Measurements from ENCODE around the gene AP3S2. TPM values are rescaled to one million over a fixed set of nuclear protein-coding genes. Genes with fewer than 3 reads are reported as not detected.

The AP3S2 gene
- total RNA-seq, 1 experiment from 2014 or later, result 23.3 TPM

- peak; percentile 77 for ATAC-seq
- H3K4me3 ChIP-seq (replicated peaks in 1 of 2; ENCODE audit: low read depth in 1 of 2, low read length in 2 of 2), result no peak overlapping the region
- no peaks in the 10 kb centered on the region for H4K20me1 ChIP-seq (ENCODE audit: insufficient read depth)
- peaks cover 0 to 5% of the 10 kb centered on the region in 2 experiments; a peak in 1 of 4 replicates for H3K4me1 ChIP-seq (ENCODE audit: control insufficient read depth in 1 of 2, insufficient read depth in 2 of 2, low read length in 2 of 2)
- ChIA-PET POLR2A (interaction anchor here (0.6 to 0.7 kb wide), 2 partner anchors 28 to 127 kb away, joined by 3 to 4 read pairs; no protein-coding TSS in a partner anchor), RAD21 (ENCODE audit: low non-redundant PET in 1 of 2, low total read pairs in 2 of 2, uncharacterized antibody in 2 of 2, unreplicated experiment in 2 of 2) (interaction anchor here (0.7 to 2.1 kb wide), 5 partner anchors 127 to 148 kb away, joined by 3 to 11 read pairs (median 5); no protein-coding TSS in a partner anchor), CTCF (interaction anchor here (0.7 to 4.4 kb wide), 14 partner anchors 10 to 241 kb away, joined by 3 to 50 read pairs (median 4); no protein-coding TSS in a partner anchor)
- intact Hi-C loops (cut with micrococcal nuclease), result loop anchor here (1.0 kb wide), 1 partner anchor 128 kb away; no protein-coding TSS in a partner anchor
- no peaks in the 10 kb centered on the region for H3K9me3 ChIP-seq (ENCODE audit: control insufficient read depth in 1 of 2, insufficient read depth in 1 of 2, low read depth in 1 of 2, low read length in 2 of 2)
- DNase-seq (ENCODE audit: low read depth, low spot score), result peak; percentile 48
- no TSS peak for BruUV-seq (replicated peaks)
- H3K36me3 ChIP-seq (ENCODE audit: control insufficient read depth in 1 of 2, insufficient read depth in 2 of 2, low read length in 2 of 2), result peaks cover 18 to 19% of the 10 kb centered on the region in 2 experiments
- H3K4me2 ChIP-seq (ENCODE audit: low read length), result no peak overlapping the region
- H3K79me2 ChIP-seq (ENCODE audit: insufficient read depth, low read length), result peaks cover 46% of the 10 kb centered on the region
- no peaks in the 10 kb centered on the region for H3K9me2 ChIP-seq (ENCODE audit: insufficient read depth)
- no peak overlapping the region for H3K27ac ChIP-seq (ENCODE audit: low read depth, low read length)
- TF ChIP-seq RAD21 (IDR thresholded peaks at IDR 0.05; ENCODE audit: low read depth), result peak; percentile 82
- TF ChIP-seq CBX3 (IDR thresholded peaks at IDR 0.05; ENCODE audit: low read depth), result no peak
- TF ChIP-seq CEBPB (IDR thresholded peaks at IDR 0.05; ENCODE audit: low read depth), result no peak
- TF ChIP-seq POLR2A (IDR thresholded peaks at IDR 0.05; ENCODE audit: borderline replicate concordance, extremely low read depth, insufficient read depth, insufficient read length), result no peak
- TF ChIP-seq CTCF (IDR thresholded peaks at IDR 0.05 in 2 of 3, conservative IDR thresholded peaks at IDR 0.05 in 1 of 3; ENCODE audit: borderline replicate concordance in 1 of 3, insufficient read depth in 1 of 3, low read depth in 2 of 3, low read length in 2 of 3), result peak; percentile 57 to 73 (median 61)
- no peak overlapping the region for H3K9ac ChIP-seq (ENCODE audit: low read length)
- no peaks in the 10 kb centered on the region for H3K27me3 ChIP-seq (ENCODE audit: insufficient read depth, low read length)
- H2AFZ ChIP-seq (ENCODE audit: low read depth, low read length, poor library complexity, severe bottlenecking), result no peak overlapping the region
Observed at GRCh38 chr15:89888214-89888804, 5.5 kb downstream of the AP3S2 start.

- intact Hi-C loops (cut with micrococcal nuclease), result no loop called here
- BruUV-seq (replicated peaks), result no TSS peak
- Histone ChIP-seq H4K20me1 (ENCODE audit: insufficient read depth) (no peaks in the 10 kb centered on the region), H3K79me2 (ENCODE audit: insufficient read depth, low read length) (peaks cover 20% of the 10 kb centered on the region), H3K9ac (ENCODE audit: low read length) (no peak overlapping the region), H3K36me3 (ENCODE audit: control insufficient read depth in 1 of 2, insufficient read depth in 2 of 2, low read length in 2 of 2) (peaks cover 19 to 24% of the 10 kb centered on the region in 2 experiments), H3K27ac (ENCODE audit: low read depth, low read length) (no peak overlapping the region), H3K9me2 (ENCODE audit: insufficient read depth) (no peaks in the 10 kb centered on the region), H3K9me3 (ENCODE audit: control insufficient read depth in 1 of 2, insufficient read depth in 1 of 2, low read depth in 1 of 2, low read length in 2 of 2) (no peaks in the 10 kb centered on the region), H3K4me1 (ENCODE audit: control insufficient read depth in 1 of 2, insufficient read depth in 2 of 2, low read length in 2 of 2) (no peaks in the 10 kb centered on the region), H3K27me3 (ENCODE audit: insufficient read depth, low read length) (no peaks in the 10 kb centered on the region), H2AFZ (ENCODE audit: low read depth, low read length, poor library complexity, severe bottlenecking) (no peak overlapping the region), H3K4me3 (replicated peaks in 1 of 2; ENCODE audit: low read depth in 1 of 2, low read length in 2 of 2) (no peak overlapping the region), H3K4me2 (ENCODE audit: low read length) (no peak overlapping the region)
- ATAC-seq, result no peak
- ChIA-PET CTCF (interaction anchor here (0.9 to 3.0 kb wide), 2 partner anchors 11 to 124 kb away, joined by 3 to 15 read pairs; no protein-coding TSS in a partner anchor), POLR2A (no interaction called here), RAD21 (ENCODE audit: low non-redundant PET in 1 of 2, low total read pairs in 2 of 2, uncharacterized antibody in 2 of 2, unreplicated experiment in 2 of 2) (no interaction called here)
- DNase-seq (ENCODE audit: low read depth, low spot score), result no peak
- no peak for TF ChIP-seq ZNF274 (IDR thresholded peaks at IDR 0.05; ENCODE audit: low read depth, low read length)
- no peak for TF ChIP-seq MAX (IDR thresholded peaks at IDR 0.05)
- TF ChIP-seq ZBTB33 (IDR thresholded peaks at IDR 0.05; ENCODE audit: extremely low read depth, insufficient replicate concordance, low read length), result no peak
- no peak for TF ChIP-seq JUND (IDR thresholded peaks at IDR 0.05)
- TF ChIP-seq EZH2 (IDR thresholded peaks at IDR 0.05), result no peak
- TF ChIP-seq POLR2A (IDR thresholded peaks at IDR 0.05; ENCODE audit: borderline replicate concordance, extremely low read depth, insufficient read depth, insufficient read length), result no peak
- no peak for TF ChIP-seq POLR2AphosphoS5 (IDR thresholded peaks at IDR 0.05; ENCODE audit: low read depth, low read length)
- TF ChIP-seq ZFX (IDR thresholded peaks at IDR 0.05), result no peak
- no peak for TF ChIP-seq SP1 (IDR thresholded peaks at IDR 0.05; ENCODE audit: low read depth)
- TF ChIP-seq ATF3 (IDR thresholded peaks at IDR 0.05), result no peak
- TF ChIP-seq EGR1 (IDR thresholded peaks at IDR 0.05; ENCODE audit: low read depth), result no peak
- no peak for TF ChIP-seq ELF1 (IDR thresholded peaks at IDR 0.05; ENCODE audit: borderline replicate concordance, low read depth)
Observed at GRCh38 chr15:89885611-89886010, 8.2 kb downstream of the AP3S2 start.
